GM18907 (cell line): ENCODE results near the gene NCOA6.
"Not testable (repeated sequence)": the region's sequence is repeated elsewhere in the genome, so short reads cannot be mapped to it uniquely, and the experiment has no call there.

Experiments used
- ATAC-seq: cut with Tn5 transposase; IDR thresholded peaks from one replicate; pipeline ENCODE4 v1.9.1; 2021; ENCODE audit warnings: mild to moderate bottlenecking, moderate library complexity; ENCODE audit not compliant: unreplicated experiment

Gene NCOA6

DNA sequence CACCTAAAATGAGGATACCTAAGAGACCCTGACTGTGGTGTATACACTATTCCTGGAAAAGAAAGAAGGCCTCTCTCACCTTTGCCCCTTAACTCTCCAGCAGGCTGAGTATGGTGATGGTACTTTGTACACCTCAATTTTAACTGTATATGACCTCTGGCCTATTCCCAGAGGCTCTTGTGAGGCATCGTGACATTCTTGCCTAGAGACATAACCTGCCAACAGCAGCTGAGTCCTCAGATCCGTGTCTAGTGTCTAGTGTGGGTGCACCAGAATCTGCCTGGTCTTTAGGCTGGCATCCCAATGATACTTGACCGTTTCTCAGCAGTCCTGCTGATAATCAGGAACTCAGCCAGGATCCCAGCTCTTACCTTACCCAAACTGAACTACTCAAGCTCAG lies 101.3 kb downstream of the NCOA6 start:
- no peak for ATAC-seq

DNA sequence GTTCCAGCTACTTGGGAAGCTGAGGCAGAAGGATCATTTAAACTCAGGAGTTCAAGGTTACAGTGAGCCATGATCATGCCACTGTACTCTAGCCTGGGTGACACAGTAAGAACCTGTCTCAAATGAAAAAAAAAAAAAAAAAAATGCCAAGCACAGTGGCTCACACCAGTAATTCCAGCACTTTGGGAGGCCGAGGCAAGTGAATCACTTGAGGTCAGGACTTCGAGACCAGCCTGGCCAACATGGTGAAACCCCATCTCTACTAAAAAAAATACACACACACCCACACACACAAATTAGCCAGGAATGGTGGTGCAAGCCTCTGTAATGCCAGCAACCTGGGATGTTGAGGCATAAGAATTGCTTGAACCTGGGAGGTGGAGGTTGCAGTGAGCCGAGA lies 102.9 kb downstream of the NCOA6 start:
- ATAC-seq = not testable (repeated sequence)

DNA sequence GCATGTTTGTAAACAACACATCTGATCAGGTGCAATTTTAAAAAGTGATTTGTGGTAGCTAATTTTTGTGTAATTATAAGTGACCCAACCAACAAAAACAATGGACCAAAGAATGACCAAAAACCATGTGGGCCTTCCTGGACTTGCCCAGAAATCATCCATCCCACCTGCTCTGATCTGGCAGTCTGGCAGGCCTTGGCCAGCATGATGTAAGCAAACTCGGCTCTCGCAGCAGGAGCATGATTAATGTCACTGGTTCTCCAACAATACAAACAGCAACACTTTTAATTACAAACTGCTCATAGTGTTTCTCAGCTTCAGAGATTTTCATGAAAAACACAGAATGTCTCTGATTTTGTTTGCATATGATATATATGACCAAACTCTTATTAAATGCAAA lies 105.2 kb downstream of the NCOA6 start:
- ATAC-seq = no peak

DNA sequence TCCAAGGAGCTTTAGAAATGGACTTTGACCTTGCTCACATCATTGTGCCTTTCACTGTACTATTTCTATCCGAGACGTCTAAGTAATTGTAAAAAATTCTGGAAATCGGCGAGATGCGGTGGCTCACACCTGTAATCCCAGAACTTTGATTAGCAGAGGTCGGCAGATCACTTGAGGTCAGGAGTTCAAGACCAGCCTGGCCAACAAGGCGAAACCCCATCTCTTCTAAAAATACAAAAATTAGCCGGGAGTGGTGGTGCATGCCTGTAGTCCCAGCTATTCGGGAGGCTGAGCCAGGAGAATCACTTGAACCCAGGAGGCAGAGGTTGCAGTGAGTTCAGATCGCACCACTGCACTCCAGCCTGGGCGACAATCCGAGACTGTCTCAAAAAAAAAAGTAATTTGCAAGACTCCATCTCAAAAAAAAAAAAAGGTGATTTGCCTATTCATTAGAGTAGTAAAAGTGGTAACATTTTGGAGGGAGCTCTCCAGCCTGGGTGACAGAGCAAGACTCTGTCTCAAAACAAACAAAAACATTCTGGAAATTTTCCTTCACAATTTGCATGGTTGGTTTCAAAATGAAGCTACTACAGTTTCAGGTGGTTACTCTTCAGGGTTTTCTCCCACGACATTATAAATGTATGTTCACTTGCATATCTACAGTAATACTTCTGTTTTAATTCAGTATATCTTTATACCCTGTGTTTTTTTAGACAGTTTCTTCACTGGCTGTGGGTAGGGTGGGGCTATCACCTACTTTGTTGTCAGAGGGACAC lies 106.0 kb downstream of the NCOA6 start:
- peak; percentile 81 for ATAC-seq

DNA sequence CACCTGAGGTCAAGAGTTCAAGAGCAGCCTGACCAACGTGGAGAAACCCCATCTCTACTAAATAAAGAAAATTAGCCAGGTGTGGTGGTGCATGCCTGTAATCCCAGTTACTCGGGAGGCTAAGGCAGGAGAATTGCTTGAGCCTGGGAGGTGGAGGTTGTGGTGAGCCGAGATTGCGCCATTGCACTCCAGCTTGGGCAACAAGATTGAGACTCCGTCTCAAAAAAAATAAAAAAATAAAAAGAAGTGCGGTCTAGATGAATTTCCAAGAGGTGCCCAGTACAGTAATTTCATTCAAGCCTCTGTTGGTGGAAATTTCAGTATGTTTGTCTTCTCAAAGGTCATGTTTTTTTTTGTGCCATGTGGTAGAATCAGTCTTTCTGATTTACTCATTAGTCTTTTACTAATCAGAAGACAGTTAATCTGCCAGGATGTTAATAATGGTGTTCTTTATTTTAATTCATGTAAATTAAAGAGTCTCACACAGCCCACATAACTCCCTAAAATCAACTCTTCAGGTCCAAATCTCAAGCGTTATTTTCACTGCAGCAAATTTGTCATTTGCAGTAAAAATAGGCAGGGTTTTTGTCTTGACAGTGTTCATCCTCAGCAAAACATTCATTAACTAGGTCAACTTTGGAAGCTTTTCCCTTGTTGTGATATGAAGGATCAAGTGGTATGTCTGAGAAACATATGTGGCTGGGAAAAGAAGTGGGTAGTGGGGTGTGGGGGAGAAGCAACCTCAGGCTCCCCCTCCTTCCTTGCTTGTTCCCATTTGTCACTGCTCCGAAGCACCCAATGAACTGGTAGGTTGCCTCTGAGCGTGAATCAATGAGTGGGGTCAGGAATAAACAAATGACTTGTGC lies 108.0 kb downstream of the NCOA6 start:
- no peak for ATAC-seq

DNA sequence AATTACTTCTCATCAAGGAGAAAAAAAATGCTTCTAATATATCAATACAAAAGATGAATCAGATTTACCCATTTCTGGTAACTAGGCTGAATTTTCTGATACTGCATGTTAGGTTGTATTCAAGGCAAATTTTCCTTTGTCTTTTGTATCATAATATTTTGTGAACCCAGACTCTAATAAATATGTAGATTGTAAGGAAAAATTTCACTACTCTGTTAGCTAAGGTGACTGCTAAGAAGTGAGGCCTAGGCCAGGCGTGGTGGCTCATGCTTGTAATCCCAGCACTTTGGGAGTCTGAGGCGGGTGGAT lies 108.6 kb downstream of the NCOA6 start:
- ATAC-seq = no peak

DNA sequence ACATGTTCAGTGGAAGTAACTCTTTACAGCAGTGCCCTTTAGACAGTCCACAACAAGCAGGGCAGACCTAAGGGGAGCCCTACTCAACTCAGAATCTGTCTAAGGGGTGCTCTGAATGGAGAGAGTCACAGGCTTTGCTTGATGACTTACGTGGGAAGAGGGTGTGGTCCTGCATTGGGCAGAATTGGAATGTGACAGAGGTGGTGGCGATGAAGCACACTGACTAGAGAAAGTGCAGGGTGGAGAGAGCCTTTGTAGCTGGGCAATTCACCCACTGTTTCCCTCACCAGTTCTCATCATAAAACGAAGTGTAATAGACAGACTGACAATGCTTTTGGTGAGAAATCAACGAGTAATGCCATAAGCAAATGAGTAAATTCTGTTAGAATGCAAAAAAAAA lies 110.1 kb downstream of the NCOA6 start:
- no peak for ATAC-seq

DNA sequence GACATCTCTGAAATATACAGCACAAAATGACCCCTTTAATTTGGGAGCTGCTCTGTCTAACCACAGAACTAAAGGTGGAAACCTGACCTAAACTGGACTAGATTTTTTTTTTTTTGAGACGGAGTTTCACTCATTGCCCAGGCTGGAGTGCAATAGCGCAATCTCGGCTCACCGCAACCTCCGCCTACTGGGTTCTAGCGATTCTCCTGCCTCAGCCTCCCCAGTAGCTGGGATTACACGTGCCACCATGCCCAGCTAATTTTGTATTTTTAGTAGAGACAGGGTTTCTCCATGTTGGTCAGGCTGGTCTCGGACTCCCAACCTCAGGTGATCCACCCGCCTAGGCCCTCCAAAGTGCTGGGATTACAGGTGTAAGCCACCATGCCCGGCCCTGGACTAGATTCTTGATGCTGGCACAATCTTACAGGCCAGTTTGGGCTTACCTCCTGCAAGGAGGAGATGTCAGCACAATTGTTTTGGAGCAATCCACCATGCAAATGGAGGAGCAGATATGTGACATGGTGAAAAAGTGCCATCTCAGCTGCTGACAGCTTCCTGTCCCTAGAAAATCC lies 111.4 kb downstream of the NCOA6 start:
- ATAC-seq = not testable (repeated sequence)

DNA sequence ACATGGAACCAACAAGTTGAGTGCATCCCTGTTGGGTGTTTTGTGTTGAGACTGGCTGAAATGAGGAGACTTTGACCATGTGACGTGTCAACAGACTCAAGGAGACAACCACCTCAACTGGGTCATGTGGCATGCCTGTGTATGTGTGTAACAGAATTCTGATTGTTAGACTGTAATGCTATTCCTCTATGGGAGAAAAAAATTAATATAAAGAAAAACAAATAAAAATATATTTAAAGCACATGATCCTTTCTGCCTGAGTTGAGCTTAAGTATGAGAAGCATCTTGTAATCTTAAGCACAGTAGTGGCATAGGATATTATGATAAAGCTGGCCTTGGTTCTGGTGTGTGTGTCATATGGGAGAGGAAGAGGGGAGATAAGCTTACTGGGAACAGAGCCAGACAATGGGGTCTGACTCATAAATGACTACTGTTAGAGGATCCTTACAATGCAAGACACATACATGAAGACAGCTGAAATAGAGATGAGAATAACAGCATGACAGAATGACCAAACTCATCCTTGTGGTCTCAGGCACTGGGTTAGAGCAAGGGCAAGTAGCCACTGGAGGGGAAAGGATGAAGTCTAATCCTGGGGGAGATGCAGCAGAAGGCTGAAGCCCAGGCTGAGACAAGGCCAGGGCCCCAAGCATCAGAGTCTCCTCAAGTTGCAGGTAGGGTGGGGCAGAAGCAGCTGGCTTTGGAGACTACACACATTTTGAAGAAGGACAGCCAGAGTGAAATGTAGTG lies 112.1 kb downstream of the NCOA6 start:
- ATAC-seq = no peak

DNA sequence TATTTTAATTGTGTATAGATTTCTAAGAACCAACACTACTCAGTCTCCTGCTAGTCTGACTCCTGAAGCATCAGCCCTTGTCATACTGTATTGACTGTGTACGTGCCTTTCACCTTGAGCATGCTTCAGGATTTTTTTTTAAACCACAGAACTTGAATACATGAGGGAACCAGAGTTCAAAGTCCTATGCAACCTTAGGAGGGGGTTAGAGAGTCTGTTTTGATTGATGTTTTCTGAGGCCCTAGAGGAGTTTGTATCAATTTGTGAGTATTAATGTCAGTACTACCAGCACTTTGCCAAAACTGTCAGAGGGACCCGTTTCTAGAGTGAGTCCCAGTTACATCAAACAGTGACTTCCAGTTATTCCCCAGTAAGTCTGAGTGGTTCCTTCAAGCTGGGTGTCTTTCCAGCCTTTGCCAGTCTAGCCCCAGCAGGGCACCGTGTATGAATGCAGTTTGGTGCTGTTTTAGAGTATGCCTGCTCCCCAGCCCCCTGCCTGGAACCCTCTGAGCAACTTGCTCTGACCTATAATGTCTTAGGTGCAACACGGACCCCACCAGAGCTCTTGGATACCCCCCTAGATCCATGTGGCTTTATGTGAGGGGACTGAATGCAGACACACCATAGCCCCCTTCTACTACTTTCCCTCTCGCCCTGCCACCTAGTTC lies 112.8 kb downstream of the NCOA6 start:
- ATAC-seq = no peak

DNA sequence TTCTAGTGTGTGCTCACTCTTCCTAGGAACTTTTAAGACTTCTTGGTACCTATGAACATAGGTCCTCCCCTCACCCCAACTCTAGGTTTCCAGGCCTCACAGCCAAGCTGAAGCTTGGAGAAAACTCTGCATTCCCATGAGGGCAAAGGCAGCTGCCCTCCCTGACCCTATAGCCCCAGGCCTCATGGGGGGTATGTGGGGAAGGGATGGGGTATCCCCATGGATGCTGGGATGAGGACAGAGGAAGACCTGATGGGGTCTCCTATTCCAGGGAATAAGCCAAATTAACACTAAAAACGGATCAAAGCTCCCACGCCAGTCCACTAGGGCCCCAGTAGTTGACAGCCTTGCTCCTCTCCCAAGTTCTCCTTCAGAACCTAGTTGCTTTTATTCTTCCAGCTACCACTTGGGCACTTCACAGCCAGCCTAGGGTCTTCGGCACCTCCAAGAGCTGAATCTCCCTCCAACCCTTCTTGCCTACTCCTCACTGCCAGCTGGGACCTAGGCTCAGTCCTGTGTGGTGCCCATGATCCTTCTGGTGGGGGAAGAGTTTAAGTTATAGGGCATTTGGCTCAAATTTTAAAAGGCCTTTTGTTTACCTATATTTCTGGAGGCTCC lies 113.5 kb downstream of the NCOA6 start:
- no peak for ATAC-seq

DNA sequence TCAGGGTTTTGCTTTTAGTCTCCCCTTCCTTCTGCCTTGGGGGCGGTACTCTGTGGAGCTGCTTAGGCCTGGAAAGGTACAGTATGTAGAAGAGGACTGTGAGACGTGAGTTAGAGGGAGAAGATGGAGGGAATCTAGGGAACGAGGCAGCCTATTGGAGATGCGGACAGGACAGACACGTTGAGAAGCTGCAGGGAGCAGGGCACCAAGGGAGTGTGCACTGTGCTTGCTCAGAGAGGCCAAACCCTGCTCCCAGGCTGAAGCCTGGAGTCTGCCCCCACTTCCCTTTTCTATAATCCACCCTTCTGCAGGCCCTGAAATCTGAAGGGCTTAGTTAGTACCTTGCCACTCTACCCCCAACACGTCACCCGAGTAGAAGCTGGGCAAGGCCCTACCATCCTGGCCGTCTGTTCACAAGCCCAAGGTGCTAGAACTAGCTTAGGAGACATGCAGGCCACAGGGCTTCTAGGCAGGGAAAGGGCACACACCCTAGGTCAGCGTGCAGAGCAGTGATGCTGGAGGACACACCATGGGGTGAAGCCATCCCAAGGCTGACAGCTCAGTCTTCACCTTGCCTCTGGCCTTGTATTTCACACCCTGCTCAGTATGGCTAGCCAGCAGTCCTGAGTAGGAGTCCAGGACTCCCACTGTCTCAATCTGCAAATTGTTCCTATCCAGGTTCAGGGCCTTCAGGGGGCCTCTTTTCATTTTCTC lies 114.4 kb downstream of the NCOA6 start:
- no peak for ATAC-seq

DNA sequence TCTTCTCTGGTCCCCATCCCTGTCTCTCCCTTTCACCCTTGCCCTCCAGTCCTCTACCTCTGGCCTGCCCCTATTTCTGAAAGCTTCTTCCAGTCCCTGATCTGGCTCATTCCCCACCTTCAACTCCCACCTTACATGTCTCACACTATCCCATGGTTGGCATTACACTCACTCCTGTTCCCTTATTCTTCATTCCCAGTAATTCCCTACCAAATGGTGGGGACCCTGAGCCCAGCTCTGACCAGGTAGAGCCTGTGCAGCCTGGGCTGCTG lies 114.9 kb downstream of the NCOA6 start:
- no peak for ATAC-seq

DNA sequence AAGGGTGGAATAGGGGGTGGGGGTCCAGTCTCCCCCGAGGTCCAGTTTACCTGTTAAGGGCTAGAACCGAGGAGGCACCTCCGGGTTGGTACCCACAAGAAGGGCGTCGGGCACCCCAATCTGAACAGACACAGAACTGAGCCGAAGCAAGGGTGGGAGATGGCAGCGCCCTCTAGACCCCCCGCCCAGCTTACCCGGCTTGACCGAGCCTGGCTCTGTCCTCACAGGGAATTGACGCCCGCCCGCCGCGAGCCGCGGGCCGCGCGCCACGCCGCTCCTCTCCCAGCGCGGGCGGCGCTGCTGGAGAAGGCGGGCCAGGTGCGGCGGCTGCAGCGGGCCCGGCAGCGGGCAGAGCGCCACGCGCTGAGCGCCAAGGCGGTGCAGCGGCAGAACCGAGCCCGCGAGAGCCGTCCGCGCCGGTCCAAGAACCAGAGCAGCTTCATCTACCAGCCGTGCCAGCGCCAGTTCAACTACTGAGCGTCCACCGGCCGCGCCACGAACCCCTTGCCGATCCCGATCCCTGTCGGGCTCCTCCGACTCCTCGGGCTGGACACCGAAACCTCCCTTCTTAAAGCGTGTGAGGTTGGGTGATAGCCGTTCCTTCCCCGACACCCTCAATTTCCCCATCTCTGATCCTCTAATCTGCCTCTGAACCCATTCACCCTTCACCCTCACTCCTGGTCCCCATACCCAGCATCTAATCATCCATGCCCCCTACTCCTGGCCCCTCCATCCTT lies 115.5 kb downstream of the NCOA6 start:
- peak; percentile 37 for ATAC-seq

DNA sequence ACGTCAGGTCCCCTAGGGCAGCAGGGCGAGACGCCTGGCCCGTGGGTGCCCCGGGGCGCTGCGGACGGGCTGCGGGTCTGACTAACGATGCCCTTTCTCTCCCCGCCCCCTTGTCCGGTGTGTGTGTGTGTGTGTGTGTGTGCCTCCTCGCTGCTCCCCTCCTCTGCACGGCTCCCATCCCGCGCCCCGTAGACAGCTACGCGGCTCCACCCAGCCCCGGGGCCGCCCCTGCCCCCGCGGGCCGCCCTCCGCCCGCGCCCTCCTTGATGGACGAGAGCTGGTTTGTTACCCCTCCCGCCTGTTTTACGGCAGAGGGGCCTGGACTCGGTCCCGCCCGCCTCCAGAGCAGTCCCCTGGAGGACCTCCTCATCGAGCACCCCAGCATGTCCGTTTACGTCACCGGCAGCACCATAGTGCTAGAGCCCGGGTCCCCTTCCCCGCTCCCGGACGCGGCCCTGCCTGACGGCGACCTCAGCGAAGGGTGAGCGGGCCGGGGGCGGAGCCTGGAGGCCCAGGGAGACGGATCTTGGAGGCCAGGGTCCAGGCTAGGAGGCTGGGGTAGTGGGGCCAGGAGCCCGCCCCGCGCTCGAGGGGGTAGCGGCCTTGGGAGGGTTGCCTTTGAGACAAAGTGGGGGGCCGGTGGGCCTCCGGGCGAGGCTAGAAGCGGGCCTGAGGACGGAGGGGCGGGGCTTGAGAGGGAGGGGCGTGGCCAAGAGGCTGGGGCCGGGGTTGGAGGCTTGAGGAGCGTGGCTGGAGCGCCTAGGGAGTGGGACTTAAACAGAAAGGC lies 116.2 kb downstream of the NCOA6 start:
- ATAC-seq = peak; percentile 53

DNA sequence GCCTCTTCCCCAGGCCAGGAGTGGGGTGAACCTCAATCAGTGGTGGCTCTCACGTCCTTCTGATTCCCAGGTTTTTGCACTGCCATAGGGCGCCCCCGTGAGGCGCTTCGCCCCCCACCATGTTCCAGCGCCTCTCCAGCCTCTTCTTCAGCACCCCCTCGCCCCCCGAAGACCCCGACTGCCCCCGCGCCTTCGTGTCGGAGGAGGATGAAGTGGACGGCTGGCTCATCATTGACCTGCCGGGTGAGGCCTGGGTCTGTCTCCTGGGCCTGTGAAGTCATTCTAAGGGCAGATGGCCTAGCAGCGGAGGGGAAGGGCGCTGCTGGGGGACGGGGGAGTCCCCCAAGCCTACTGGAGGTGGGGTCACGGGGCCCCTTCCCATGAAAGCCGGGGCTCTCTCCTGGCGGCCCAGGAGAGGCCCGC lies 116.8 kb downstream of the NCOA6 start:
- ATAC-seq = peak; percentile 14

DNA sequence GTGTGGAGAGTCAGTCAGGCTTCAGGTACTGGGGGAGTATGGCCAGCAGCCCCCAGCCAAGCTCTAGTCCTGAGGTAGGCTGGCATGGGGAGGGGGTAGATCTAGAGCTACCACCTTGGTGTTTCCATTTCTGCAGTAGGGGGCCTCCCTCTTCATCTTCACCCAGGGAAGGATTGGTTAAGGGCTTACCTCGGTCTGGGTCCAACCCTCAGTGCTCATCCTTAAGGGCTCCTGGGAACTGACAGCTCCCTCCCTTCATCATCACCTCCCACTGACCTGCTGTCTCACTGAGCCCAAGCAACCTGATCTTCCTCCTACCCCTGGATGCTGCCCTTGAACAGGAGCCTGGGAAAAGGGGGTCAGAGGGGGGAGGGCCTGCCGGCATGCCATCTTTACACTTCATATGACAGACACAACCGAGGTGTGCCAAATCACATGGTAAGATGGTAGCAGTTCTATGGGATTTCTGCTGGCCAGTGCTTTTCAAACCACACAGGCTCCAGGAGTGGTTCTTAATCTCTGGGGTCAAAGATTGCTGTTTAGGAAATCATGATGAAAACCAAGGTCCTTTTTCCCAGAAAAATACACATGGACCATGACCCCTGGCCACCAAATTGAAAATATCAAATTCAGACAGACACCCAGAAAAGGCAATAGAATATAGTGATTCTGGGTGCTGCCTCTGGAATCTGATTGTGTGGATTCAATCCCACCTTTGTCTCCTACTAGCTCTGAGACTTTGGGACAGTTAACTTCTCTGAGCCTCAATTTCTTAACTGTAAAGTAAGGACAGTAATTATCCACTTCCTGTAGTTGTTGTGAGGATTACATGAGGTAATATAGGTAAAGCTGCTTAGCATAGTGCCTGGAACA lies 118.3 kb downstream of the NCOA6 start:
- ATAC-seq = no peak
